CD4-positive, alpha-beta T cell treated with Interleukin-6 at 100 ng/mL for 8 hours (primary cell): Measurements from ENCODE around the gene ULK2.
A peak's percentile ranks its signal among the peaks of the same experiment; 100 is the strongest.

Source experiments
- DNase-seq: peaks from one replicate; pipeline ENCODE4 v3.0.0-alpha.2; 2020; ENCODE audit warnings: mixed read lengths, low spot score

The ULK2 gene

DNA sequence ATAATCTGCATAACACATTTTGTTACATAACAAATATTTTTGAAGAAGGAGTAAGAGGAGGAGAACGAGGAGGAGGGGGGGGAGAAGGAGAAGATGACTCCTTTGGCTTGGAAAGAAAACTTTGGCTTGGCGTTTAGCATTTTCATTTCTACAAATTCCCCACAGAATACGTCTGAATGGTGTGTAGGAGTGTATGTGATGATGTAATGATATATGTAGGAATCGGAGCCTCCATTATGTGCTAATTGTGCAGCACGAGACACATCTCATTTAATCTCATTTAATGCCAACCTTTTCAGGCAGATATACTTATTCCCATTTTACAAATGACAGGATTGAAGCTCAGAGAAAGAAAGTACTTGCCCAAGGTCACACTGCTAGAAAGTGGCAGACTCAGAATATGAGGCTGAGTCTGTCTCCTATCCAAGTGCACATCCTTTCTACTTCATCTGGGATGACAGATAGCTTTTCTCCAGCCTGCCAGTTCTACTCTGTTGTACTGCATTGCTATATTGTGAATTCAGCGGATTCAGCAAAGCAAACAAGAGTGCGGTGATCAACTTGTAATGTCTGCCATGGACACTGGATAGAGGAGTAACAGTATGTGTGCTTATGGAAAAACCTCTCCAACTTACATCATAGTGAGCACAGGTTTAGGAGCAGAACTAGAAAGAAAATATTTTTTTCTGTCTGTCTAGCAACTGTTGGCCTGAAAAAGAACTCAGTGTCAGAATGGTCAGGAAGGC lies 140.9 kb downstream of the ULK2 start:
- no peak for DNase-seq

DNA sequence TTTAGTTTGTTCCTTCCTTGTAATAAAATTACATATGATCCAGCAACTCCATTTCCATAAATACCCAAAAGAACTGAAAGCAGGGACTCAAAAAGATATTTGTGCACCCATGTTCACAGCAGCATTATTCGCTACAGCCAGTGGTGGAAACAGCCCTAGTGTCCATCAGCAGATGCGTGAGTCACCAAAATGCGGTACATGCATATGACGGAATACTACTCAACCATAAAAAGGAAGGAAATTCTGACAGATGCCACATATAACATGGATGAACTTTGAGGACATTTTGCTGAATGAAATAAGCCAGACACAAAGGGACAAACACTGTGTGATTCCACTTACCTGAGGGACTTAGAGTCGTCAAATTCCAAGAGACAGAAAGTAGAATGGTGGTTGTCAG lies 142.2 kb downstream of the ULK2 start:
- no peak for DNase-seq

DNA sequence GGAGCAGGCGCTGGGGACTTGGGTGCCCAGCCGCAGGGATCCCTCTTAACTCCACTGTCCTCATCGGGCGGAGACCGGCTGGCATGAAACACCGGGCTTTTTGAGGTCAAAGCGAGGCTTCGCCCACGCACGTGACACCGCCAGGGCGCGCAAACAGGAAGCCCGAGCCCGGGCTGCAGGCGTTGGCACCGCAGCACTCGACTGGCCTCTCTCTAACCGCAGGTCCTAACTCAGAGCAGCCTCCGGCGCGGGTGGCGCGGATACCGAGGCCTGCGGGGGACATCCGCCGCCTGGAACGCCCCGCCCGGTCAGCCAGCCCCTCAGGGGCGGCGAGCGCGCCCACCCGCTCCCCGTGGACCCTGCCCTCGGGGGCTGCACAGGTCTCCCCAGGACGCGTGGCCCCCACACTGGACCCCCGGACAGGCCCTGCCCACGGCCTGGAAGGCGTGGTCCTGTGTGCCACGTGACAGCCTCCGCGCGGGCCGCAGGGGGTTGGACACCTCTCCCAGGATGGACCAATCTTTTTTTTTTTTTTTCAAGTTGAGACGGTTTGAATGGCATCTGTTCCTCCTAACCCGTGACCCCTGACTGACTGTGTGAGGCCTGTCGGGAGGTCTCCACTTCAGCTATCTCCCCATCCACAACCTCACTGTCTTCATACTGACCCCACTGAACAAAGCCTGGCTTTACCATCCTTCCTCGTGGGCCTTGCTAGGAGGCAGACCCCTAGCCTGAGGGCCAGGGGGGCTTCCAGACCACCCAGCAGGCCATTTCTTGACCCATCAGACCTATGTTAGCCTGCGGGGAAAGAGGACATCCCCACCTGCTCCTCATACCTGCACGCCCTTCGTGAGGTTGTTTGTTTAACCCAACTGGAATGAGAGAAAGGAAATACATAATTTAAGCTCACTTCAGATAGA lies 143.0 kb downstream of the ULK2 start:
- peak; percentile 48 for DNase-seq

DNA sequence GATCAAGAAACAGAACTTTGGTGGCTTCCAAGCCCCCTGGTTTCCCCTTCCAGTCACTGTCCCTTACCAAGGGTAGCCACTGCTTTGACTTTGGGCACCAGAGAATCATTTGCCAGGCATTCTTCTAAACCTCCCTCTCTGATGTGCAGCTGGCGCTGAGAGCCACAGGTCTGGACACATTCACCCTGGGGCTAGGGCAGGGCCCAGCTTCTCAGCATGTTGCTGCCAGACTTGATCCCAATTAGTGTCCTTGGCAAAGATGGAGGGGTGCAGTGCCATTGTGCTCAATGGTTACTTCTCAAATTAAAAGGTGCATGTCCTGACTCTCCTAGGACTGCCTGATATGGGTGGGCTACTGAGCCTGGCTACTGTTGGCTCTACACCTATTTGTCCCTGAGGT lies 143.8 kb downstream of the ULK2 start:
- no peak for DNase-seq
